ENCODE results near the gene BACH2.
A peak's percentile ranks its signal among the peaks of the same experiment; 100 is the strongest.

The BACH2 gene

DNA sequence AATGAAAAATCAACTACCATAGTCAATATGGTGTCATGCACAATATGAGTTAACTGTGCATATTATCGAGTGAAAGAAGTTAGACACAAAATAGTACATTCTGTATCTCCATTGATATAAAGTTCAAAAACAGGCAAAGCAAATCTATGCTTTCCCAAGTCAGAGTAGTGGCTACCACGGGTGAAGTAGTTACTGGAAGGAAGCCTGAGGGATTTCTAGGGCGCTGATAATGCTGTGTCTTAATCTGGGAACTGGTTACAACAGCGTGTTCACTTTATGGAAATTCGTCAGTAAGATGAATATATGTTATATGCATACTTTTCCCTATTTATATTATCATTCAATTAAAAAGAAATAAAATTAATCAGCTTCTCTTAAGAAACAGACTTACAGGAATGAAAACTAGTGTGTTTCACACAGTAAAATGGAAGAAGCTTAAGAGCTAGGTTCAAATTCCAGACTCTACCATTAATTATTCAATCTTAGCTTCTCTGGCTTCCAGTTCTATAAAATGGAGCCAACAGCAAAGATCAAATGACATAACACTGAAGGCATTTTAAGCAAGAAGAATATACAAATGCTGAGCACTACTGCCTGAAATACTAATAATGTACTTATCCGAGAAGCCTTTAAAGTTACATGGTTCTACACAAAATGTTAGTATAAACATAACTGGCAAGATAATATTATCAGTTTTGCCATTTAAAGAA is 19.2 kb downstream of the BACH2 start:
- no peak for DNase-seq

DNA sequence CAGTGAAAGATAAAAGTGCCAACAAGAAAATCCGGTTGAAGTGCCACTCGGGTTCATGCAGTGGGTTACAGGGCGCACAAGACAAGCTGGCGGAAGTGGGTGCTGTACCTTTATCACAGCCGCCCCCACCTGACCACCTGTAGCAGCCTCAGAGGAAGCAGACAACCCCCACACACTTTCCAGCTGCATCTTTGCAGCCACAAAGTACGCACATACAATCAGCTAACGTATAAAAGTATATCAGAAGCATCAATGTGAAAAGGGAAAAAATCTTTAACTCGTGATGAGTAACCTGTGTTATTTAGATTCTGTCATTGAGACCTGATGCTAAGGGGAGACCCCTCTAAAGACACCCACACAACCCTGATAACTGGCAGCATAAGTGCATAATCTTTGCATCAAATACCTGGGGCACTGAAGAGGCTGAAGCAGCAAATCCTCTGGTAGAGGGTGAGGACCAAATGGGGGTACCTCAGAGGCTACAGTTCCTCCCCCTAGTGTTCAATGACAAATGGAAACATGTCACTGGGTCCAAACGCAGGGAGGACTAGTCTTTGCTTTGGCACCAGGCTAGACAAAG is 22.1 kb downstream of the BACH2 start:
- peak; percentile 88 to 94 for DNase-seq

- no peak for DNase-seq
These were observed 22.8 kb downstream of the BACH2 start for GRCh38 chr6:90273863-90274262.

GRCh38 chr6:90272895-90273294 is 23.7 kb downstream of the BACH2 start:
- DNase-seq: no peak

GRCh38 chr6:90271831-90272230 is 24.8 kb downstream of the BACH2 start:
- DNase-seq: peak in 1 of 2 donors; percentile 22

GRCh38 chr6:90269334-90269733 is 27.3 kb downstream of the BACH2 start:
- DNase-seq: no peak

DNA sequence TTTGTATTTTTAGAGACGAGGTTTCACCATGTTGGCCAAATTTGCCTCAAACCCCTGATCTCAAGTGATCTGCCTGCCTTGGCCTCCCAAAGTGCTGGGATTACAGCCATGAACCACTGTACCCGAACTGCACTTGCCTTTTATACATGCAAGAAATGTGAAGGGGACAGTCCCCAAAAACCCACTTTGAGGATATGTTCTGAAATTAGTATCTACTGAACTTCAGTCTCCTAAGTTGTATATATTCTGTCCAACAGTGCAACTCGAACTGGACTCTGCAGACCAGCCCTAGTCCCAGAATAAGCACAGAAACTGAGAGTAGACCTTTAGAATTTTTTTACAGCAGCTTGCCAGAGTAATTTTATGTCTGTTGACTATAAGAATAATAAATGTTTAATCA is 28.5 kb downstream of the BACH2 start:
- DNase-seq: no peak

- DNase-seq: peak; percentile 33 to 35
These were observed 29.6 kb downstream of the BACH2 start for GRCh38 chr6:90266905-90267621.

GRCh38 chr6:90264561-90264960 is 32.1 kb downstream of the BACH2 start:
- no peak for DNase-seq

DNA sequence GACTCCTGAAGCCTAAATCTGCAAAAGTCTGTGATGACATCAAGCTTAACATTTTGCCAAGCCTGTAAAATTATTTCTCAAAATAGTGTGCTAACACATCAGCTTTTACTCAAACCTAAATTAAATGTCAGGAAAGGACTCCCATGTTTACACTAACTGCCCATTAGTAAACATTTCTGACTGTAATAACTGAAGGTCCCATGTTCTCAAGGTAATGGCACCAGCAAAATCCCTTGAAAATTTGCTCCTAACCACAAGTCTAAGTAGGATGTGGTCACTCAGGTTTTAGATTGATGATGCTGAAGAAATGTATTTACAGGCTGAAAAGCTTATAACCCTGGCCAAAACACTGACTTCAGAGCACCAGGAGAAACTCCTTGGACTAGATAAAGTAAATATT is 33.0 kb downstream of the BACH2 start:
- no peak for DNase-seq

DNA sequence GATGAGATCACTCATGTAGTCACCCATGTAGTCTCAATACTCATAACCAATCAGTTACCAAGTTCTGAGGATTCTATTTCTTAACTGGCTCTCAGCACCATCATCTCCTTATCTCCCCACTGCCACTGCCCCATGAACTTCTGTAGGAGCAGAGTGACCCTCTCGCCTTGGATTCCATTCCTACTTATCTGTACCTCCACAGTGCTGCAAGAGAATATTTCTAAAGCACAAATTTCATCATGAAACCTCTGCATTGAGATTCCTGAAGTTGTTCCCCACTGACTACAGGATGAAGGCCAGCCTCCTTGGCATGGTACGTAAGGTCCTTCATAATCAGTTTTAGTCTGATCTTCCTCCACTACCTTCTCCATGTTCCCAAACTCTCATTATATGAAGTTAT is 34.8 kb downstream of the BACH2 start:
- DNase-seq: no peak

DNA sequence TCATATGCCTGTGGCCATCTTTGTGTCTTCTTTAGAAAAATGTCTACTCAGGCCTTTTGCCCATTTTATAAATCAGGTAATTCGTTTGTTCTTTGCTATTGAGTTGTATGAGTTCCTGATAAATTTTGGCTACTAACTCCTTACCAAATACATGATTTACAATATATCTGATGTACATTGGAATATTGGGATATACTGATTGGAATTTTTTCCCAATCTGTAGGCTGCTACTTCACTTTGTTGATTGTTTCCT is 39.2 kb downstream of the BACH2 start:
- DNase-seq: no peak

DNA sequence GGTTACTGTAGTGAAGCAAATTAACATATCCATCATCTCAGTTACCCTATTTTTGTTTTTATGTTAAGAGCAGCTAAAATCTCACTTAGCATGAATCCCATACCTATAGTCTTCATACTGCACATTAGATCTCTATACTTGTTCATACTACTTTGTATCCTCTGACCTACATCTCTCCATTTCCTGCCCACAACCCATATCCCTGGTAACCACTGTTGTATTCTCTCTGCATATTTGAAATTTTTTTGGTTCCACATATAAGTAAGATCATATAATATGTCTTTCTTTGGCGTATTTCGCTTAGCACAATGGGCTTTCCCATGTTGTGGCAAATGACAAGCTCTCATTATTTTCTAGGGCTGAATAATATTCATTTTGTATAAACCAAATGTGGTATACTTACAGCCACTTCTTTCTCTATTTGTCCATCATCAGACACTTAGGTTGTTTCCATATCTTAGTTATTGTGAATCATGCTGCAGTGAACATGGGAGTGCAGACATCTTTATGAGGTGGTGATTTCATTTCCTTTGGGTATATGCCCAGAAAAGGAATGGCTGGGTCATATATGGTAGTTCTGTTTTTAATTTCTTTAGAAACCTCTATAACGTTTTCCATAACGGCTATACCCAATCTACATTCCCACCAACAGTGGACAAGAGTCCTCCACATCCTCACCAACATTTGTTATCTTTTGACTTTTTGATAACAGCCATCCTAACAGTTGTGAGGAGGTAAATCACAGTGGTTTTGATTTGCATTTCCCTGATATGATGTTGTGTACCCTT is 39.8 kb downstream of the BACH2 start:
- peak in 1 of 2 donors; percentile 37 for DNase-seq

DNA sequence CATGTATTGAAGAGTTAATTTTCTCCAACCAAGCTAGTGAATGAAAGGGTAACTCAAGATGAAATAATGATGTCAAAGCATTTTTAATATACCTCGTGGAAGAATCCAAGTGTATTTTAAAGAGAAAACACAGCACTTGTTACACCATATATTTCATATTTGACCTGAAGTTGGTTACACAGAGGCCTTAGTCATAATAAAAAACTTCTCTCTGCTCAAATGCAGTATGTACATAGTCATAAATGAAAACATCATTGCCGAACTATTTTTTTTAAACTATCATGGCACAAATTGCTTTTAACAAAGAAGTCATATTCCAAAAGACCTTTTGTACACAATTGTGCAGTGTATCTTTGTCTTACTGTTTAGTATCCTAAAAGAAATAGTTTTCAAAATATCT is 43.0 kb downstream of the BACH2 start:
- no peak for DNase-seq

DNA sequence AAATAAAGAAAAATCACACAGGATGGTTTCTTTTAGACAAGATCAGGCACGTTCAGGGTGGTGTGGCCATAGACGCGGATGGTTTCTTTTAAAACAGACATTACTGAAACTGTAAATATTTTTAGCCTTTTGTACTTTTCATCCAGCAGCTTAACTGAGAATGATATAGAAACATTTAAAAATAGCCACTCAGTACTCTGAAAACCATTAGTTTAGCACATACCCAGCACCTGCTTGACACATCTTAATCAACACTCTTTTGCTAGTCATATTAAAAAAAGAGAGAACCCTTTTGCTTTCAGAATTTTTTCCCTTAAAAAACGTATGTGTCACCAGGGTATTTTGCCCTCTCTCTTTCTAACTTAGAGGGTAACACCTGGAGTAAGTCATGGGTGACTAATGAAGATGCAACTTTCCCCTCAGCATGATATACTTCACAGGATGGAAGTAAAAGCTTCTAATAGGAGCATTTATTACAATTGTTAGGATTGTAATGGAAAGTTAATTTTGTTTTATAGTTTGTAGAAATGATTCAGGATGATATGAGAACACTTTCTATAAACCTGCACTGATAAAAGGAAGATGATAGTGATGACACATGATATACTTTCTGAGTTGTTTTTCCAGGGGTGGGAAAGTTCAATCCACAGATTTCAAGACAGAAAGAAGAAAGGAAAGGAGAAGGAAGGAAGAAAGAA is 45.2 kb downstream of the BACH2 start:
- DNase-seq: no peak

DNA sequence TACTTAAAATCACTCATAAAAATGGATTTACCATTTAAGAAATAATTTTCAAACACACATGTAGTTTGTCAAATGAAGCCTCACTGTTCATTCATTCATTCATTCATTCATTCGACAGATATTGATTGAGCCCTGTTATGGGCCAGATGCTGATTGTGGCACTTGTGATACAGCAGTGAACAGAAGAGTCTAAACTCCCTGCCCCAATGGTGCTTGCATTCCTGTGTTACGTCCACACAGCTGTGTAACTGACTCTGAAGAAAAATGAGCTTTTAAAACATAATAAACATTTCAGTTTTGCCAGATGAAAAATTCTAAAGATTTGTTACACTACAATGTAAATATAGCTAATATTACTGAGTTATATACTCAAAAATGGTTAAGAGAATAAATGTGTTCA is 46.2 kb downstream of the BACH2 start:
- no peak for DNase-seq

GRCh38 chr6:90249458-90249857 is 47.2 kb downstream of the BACH2 start:
- peak in 1 of 2 donors; percentile 37 for DNase-seq

GRCh38 chr6:90249034-90249433 is 47.6 kb downstream of the BACH2 start:
- no peak for DNase-seq

DNA sequence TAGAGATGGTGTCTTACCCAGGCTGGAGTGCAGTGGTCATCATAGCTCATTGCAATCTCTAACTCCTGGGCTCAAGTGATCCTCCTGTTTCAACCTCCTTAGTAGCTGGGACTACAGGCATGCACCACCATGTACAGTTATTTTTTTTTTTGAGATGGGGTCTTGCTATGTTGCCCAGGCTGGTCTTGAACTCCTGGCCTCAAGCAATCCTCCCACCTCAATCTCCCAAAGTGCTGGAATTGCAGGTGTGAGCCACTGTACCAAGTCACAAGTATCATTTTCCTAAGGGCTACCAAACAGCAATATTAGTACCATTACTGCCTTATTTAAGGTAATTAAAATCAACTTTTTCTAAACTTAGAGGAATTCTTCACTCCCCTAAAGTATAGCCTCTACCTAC is 49.4 kb downstream of the BACH2 start:
- DNase-seq: no peak

- no peak for DNase-seq
These were observed 55.3 kb downstream of the BACH2 start for GRCh38 chr6:90241229-90241880.

DNA sequence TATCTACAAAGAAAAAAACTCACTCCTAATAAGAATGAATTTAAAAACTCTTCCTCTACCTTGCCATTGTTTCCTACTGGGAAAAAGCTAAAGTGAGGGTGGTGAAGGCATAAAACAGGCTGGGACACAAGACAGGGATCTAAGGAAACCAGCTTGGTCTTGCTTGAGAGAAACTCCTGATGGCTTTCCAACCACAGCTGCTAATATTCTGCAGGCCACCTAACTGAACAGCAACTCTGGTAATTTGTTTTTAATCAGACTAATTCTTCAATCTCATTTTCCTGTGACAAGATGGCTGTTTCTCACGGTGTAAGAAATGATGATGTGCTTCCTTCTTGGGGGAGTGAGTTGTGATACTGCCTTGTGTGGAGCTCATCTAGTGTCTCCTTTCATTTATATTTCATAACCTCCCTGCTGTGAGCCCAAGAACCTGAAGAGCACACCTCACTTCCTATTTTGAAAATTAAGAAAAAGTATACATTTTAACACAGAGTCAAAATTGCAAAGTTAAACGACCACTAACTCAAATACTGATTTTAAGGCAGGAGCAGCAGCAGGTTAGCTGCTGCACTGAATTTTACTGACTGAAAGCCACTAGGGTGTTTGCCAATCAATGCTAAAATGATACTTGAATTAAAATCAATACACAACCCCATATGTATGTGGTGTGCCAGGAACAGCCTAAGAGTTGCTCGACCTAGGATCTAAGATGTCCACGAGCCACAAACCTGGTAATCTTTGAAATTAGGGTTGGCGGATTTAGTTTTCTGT is 58.0 kb downstream of the BACH2 start:
- no peak for DNase-seq
